Common myeloid progenitor, CD34-positive (primary cell): Measurements from ENCODE around the gene PDE4D.

ENCODE experiments used
- CTCF ChIA-PET: fragments of 350-600 bp; sonication (Branson Sonifier 250); formaldehyde crosslinking; loops from one replicate; lab custom pipeline; 2021; ENCODE audit warnings: antibody characterized with exemption; lab: Charles Lee
- POLR2A ChIA-PET: fragments of 350-600 bp; sonication (Branson Sonifier 250); formaldehyde crosslinking; loops from one replicate; lab custom pipeline; 2021; ENCODE audit warnings: antibody characterized with exemption; lab: Charles Lee
- DNase-seq, 3 donors: peaks; one replicate each; pipeline versions ENCODE4 v3.0.0 to v3.0.0-alpha.2; 2013
- H3K27ac ChIP-seq, 2 experiments: 1 replicate in 1 of 2; 2 replicates in 1 of 2; pipeline ENCODE4 v1.7.0; 2013; ENCODE audit warnings: inconsistent platforms in 2 of 2, low read length in 2 of 2, mild to moderate bottlenecking in 2 of 2, low read depth in 1 of 2, moderate library complexity in 1 of 2; ENCODE audit not compliant: severe bottlenecking in 2 of 2, insufficient read depth in 1 of 2, poor library complexity in 1 of 2
- H3K27me3 ChIP-seq, 5 experiments: replicated peaks in 2 of 5; 1 replicate in 3 of 5; 2 replicates in 2 of 5; pipeline versions ENCODE4 v1.6.1 to v1.7.0; 2013; ENCODE audit warnings: low read length in 4 of 5, mild to moderate bottlenecking in 2 of 5, moderate library complexity in 2 of 5, inconsistent platforms in 1 of 5; ENCODE audit not compliant: insufficient read depth in 5 of 5, control insufficient read depth in 4 of 5
- H3K36me3 ChIP-seq, 4 experiments: 1 replicate in 2 of 4; 2 replicates in 2 of 4; pipeline versions ENCODE4 v1.6.1 to v1.7.0; 2013; ENCODE audit warnings: low read length in 3 of 4, control low read depth in 1 of 4, mild to moderate bottlenecking in 1 of 4; ENCODE audit not compliant: control insufficient read depth in 4 of 4, insufficient read depth in 4 of 4
- H3K4me1 ChIP-seq, 4 experiments: 1 replicate in 3 of 4; 2 replicates in 1 of 4; pipeline versions ENCODE4 v1.6.1 to v1.7.1; 2013; ENCODE audit warnings: low read length in 3 of 4, mild to moderate bottlenecking in 3 of 4, control low read depth in 1 of 4, inconsistent platforms in 1 of 4, moderate library complexity in 1 of 4; ENCODE audit not compliant: control insufficient read depth in 4 of 4, insufficient read depth in 4 of 4; ENCODE audit errors: control extremely low read depth in 1 of 4
- H3K4me3 ChIP-seq, 7 experiments: 1 replicate in 4 of 7; 2 replicates in 3 of 7; pipeline versions ENCODE4 v1.5.1 to v1.7.0; 2013; ENCODE audit warnings: mild to moderate bottlenecking in 7 of 7, low read length in 6 of 7, moderate library complexity in 6 of 7, inconsistent platforms in 2 of 7, low read depth in 2 of 7, control low read depth in 1 of 7; ENCODE audit not compliant: insufficient read depth in 4 of 7, control insufficient read depth in 1 of 7; ENCODE audit errors: extremely low read depth in 1 of 7
- H3K9me3 ChIP-seq, 5 experiments: 1 replicate in 4 of 5; 2 replicates in 1 of 5; pipeline versions ENCODE4 v1.6.1 to v1.7.1; 2013; ENCODE audit warnings: low read length in 4 of 5, mild to moderate bottlenecking in 2 of 5, inconsistent platforms in 1 of 5, low read depth in 1 of 5, moderate library complexity in 1 of 5; ENCODE audit not compliant: control insufficient read depth in 4 of 5, insufficient read depth in 2 of 5; ENCODE audit errors: control extremely low read depth in 1 of 5
- WGBS: methylation state at CpG from one replicate; pipeline ENCODE4 v1.1.5; 2013; ENCODE audit not compliant: insufficient coverage; 5-methylcytosine and 5-hydroxymethylcytosine counted together

The PDE4D gene

GRCh38 chr5:59212596-59212995, 680.9 kb downstream of the PDE4D start:
- ChIA-PET POLR2A (no interaction called here), CTCF (no interaction called here)
- WGBS, result no CpG with 5 or more reads among the region's 1 CpG
- Histone ChIP-seq H3K36me3 (peaks cover 0 to 18% (median 4%) of the 10 kb centered on the region in 4 experiments), H3K27me3 (no peaks in the 10 kb centered on the region), H3K27ac (no peak overlapping the region), H3K9me3 (no peaks in the 10 kb centered on the region), H3K4me1 (no peaks in the 10 kb centered on the region), H3K4me3 (no peak overlapping the region)
- DNase-seq, result no peak

GRCh38 chr5:59209758-59210359, 683.7 kb downstream of the PDE4D start:
- Histone ChIP-seq H3K27ac (no peak overlapping the region), H3K9me3 (no peaks in the 10 kb centered on the region), H3K4me1 (no peaks in the 10 kb centered on the region), H3K4me3 (no peak overlapping the region), H3K27me3 (no peaks in the 10 kb centered on the region), H3K36me3 (peaks cover 0 to 16% (median 2%) of the 10 kb centered on the region in 4 experiments)
- no CpG with 5 or more reads among the region's 3 CpGs for WGBS
- POLR2A ChIA-PET, result no interaction called here
- no peak for DNase-seq
- CTCF ChIA-PET, result interaction anchor here (0.6 to 1.8 kb wide), 5 partner anchors 13 to 191 kb away, joined by 3 to 5 read pairs (median 3); no protein-coding TSS in a partner anchor

- CTCF ChIA-PET, result interaction anchor here (0.6 to 1.8 kb wide), 3 partner anchors 13 to 613 kb away, joined by 4 to 5 read pairs (median 4); no protein-coding TSS in a partner anchor
- no peak for DNase-seq
Measured at GRCh38 chr5:59208474-59208873, 685.1 kb downstream of the PDE4D start.

GRCh38 chr5:59207401-59207800, 686.1 kb downstream of the PDE4D start:
- DNase-seq, result no peak
- Histone ChIP-seq H3K9me3 (no peaks in the 10 kb centered on the region), H3K4me1 (no peaks in the 10 kb centered on the region), H3K27me3 (no peaks in the 10 kb centered on the region), H3K36me3 (peaks cover 0 to 12% (median under 1%) of the 10 kb centered on the region in 4 experiments), H3K4me3 (no peak overlapping the region), H3K27ac (no peak overlapping the region)
- ChIA-PET POLR2A (no interaction called here), CTCF (interaction anchor here (0.6 kb wide), 1 partner anchor 173 kb away, joined by 3 read pairs; no protein-coding TSS in a partner anchor)
- no CpG with 5 or more reads among the region's 1 CpG for WGBS

More at GRCh38 chr5:59208474-59208873, 685.1 kb downstream of the PDE4D start:
- no peaks in the 10 kb centered on the region for H3K9me3 ChIP-seq
- H3K4me3 ChIP-seq, result no peak overlapping the region
- H3K27ac ChIP-seq, result no peak overlapping the region
- H3K27me3 ChIP-seq, result no peaks in the 10 kb centered on the region
- peaks cover 0 to 12% (median 0%) of the 10 kb centered on the region in 4 experiments for H3K36me3 ChIP-seq
- POLR2A ChIA-PET, result interaction anchor here (0.6 kb wide), 1 partner anchor 1109 kb away, joined by 3 read pairs; no protein-coding TSS in a partner anchor
- no peaks in the 10 kb centered on the region for H3K4me1 ChIP-seq

- peaks cover 0 to 12% (median under 1%) of the 10 kb centered on the region in 4 experiments for H3K36me3 ChIP-seq
- 100% methylated on average over 1 of the region's 1 CpG for WGBS
- H3K4me3 ChIP-seq, result no peak overlapping the region
- ChIA-PET CTCF (no interaction called here), POLR2A (interaction anchor here (0.6 kb wide), 1 partner anchor 16 kb away, joined by 4 read pairs; no protein-coding TSS in a partner anchor)
- no peak overlapping the region for H3K27ac ChIP-seq
- DNase-seq, result no peak
- no peaks in the 10 kb centered on the region for H3K27me3 ChIP-seq
- H3K9me3 ChIP-seq, result no peaks in the 10 kb centered on the region
- H3K4me1 ChIP-seq, result no peaks in the 10 kb centered on the region
Measured at GRCh38 chr5:59206132-59206581, 687.4 kb downstream of the PDE4D start.

- 90% methylated on average over 2 of the region's 5 CpGs for WGBS
- Histone ChIP-seq H3K36me3 (peaks cover 0 to 3% (median under 1%) of the 10 kb centered on the region in 4 experiments), H3K27ac (no peak overlapping the region), H3K4me1 (no peaks in the 10 kb centered on the region), H3K4me3 (no peak overlapping the region), H3K27me3 (no peaks in the 10 kb centered on the region), H3K9me3 (no peaks in the 10 kb centered on the region)
- ChIA-PET CTCF (interaction anchor here (1.4 kb wide), 1 partner anchor 16 kb away, joined by 3 read pairs; no protein-coding TSS in a partner anchor), POLR2A (no interaction called here)
- DNase-seq, result no peak
Measured at GRCh38 chr5:59204114-59204897, 689.2 kb downstream of the PDE4D start.
